Vagina (tissue), 2 donors: Measurements from ENCODE around the gene HSPB1.

Experiments
- POLR2A ChIP-seq, 2 donors: fragments of 450-650 bp; IDR thresholded peaks; one replicate each; pipeline ENCODE4 v1.6.1; 2017; ENCODE audit warnings: antibody characterized with exemption in 2 of 2, mild to moderate bottlenecking in 2 of 2, moderate library complexity in 2 of 2
- TF ChIP-seq, protein P1 (sequence below), 3 experiments: fragments of 450-650 bp in 2 of 3; fragments of 200-600 bp in 1 of 3; sonication (generic) in 1 of 3; IDR thresholded peaks; one replicate each; pipeline ENCODE4 v1.5.1; 2017 to 2019; ENCODE audit warnings: antibody characterized with exemption in 3 of 3, mild to moderate bottlenecking in 2 of 3, moderate library complexity in 2 of 3

DNA sequence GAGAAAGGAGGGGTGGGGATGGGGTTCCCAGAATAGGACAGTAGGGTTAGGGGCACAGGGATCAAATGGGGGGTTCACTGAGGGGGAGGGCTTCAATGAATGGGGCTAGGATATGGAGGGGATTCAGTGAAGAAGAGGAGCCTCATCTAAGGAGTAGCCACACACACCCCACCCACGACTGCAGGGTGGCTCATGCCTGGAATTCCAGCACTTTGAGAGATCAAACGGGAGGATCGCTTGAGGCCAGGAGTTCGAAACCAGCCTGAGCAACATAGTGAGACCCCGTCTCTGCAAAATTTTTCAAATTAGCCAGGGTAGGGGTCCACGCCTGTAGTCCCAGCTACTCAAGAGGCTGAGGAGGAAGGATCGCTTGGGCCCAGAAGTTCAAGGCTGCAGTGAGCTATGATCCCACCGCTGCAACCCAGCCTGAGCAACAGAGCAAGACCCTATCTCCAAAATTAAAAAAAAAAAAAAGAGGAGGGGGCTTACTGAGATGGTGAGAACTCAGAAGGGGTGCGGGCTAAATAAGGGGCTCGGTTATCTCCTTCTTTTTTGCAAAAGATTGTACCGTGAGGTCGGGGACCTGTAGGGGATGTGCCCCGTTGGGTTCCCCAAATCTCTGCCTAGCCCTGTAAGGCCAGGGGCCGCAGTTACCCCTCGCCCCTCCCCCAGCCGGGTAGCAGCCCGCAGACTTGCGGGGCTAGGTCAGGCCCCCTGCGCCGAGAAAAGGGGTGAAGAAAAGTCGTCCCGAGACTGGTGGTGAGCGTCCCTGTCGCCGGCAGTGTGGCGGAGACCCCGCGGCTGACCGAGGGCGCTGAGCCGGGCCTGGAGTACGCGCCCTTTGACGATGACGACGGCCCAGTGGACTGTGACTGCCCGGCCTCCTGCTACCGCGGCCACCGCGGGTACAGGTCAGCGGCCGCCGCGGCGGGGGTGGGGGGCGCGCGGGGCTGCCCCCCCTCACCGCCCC lies 43.1 kb upstream of the HSPB1 start:
- TF ChIP-seq, protein P1, sequence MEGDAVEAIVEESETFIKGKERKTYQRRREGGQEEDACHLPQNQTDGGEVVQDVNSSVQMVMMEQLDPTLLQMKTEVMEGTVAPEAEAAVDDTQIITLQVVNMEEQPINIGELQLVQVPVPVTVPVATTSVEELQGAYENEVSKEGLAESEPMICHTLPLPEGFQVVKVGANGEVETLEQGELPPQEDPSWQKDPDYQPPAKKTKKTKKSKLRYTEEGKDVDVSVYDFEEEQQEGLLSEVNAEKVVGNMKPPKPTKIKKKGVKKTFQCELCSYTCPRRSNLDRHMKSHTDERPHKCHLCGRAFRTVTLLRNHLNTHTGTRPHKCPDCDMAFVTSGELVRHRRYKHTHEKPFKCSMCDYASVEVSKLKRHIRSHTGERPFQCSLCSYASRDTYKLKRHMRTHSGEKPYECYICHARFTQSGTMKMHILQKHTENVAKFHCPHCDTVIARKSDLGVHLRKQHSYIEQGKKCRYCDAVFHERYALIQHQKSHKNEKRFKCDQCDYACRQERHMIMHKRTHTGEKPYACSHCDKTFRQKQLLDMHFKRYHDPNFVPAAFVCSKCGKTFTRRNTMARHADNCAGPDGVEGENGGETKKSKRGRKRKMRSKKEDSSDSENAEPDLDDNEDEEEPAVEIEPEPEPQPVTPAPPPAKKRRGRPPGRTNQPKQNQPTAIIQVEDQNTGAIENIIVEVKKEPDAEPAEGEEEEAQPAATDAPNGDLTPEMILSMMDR (IDR thresholded peaks at IDR 0.05): no peak
- no peak for TF ChIP-seq POLR2A (IDR thresholded peaks at IDR 0.05)
